Retinal pigment epithelial cell (primary cell): Measurements from ENCODE around the gene ELL.

ENCODE experiments used
- DNase-seq: peaks from one replicate; pipeline ENCODE4 v3.0.0-alpha.2; 2010; ENCODE audit warnings: low read depth
- H3K4me3 ChIP-seq: 2 replicates; pipeline ENCODE4 v1.5.1; 2011; ENCODE audit warnings: mild to moderate bottlenecking, low read length, control low read depth, moderate library complexity
- TF ChIP-seq, protein P1 (sequence below): conservative IDR thresholded peaks from 2 replicates; pipeline ENCODE4 v1.5.1; 2011; ENCODE audit warnings: low read depth, low read length, control low read depth, inconsistent platforms

The ELL gene

DNA sequence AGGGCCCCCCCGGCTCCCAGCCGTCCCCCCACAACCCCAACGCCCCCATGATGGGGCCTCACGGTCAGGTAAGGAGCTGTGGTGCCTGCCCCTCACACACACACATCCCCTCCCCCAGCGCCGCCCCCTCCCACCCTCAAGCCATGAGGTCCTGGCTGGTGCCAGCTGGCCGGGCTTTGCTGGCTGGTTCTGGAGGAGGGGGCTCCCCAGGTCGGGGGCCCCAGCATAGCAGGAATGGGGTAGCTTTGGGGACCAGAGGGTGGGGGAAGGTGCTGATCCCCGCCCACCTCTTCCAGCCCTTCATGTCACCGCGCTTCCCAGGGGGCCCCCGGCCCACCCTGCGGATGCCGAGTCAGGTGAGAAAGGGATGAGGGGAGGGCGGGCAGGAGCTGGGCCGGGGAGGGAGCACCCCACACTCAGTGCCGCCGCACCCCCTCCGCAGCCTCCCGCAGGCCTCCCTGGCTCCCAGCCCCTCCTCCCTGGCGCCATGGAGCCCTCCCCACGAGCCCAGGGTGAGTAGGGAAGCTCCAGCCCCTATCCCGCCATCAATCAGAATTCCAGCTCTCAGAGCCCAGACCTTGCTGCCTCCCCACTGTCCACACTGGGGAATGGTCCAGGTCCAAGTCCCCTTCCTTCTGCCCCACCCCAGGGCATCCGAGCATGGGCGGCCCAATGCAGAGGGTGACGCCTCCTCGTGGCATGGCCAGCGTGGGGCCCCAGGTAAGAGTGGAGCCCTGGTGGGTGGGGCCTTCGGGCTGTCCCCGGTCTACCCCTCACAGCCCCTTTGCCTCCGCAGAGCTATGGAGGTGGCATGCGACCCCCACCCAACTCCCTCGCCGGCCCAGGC is 90.3 kb downstream of the ELL start:
- no peak for DNase-seq
- no peak overlapping the region for H3K4me3 ChIP-seq
- TF ChIP-seq, protein P1, sequence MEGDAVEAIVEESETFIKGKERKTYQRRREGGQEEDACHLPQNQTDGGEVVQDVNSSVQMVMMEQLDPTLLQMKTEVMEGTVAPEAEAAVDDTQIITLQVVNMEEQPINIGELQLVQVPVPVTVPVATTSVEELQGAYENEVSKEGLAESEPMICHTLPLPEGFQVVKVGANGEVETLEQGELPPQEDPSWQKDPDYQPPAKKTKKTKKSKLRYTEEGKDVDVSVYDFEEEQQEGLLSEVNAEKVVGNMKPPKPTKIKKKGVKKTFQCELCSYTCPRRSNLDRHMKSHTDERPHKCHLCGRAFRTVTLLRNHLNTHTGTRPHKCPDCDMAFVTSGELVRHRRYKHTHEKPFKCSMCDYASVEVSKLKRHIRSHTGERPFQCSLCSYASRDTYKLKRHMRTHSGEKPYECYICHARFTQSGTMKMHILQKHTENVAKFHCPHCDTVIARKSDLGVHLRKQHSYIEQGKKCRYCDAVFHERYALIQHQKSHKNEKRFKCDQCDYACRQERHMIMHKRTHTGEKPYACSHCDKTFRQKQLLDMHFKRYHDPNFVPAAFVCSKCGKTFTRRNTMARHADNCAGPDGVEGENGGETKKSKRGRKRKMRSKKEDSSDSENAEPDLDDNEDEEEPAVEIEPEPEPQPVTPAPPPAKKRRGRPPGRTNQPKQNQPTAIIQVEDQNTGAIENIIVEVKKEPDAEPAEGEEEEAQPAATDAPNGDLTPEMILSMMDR, result no peak

DNA sequence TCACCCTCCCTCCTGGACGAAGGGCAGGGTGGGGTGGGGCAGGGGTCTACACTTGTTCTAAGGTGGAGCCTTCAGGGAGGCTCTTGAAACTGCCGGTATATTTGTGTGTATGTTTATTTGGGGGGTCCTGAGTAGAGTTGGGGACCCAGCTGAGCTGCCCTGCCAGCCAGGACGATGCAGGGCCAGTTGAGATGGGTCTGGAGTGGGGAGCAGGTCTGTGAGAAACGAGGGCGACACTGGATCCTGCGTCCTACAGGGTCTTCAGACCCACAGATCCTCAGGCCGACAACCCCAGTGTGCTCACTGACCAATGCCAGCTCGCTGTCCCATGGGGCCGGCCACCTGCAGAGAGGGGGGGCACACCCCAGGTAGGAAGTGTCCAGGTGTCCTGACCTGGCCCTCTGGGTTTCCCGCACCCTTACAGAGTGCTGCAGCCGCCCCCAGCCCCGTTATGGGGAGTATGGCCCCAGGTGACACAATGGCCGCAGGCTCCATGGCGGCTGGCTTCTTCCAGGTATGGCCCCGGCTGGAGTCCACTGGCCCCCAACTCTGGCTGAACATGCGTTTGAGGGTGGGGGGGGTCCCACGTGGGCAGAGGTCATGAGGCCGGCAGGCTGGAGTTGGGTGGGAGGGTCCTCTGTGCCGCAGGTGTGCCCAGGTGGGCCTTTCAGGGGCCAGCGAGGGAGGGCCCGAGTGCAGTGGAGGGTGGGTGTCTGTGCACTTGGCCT is 91.3 kb downstream of the ELL start:
- TF ChIP-seq, protein P1, result no peak
- no peak overlapping the region for H3K4me3 ChIP-seq
- DNase-seq, result no peak

DNA sequence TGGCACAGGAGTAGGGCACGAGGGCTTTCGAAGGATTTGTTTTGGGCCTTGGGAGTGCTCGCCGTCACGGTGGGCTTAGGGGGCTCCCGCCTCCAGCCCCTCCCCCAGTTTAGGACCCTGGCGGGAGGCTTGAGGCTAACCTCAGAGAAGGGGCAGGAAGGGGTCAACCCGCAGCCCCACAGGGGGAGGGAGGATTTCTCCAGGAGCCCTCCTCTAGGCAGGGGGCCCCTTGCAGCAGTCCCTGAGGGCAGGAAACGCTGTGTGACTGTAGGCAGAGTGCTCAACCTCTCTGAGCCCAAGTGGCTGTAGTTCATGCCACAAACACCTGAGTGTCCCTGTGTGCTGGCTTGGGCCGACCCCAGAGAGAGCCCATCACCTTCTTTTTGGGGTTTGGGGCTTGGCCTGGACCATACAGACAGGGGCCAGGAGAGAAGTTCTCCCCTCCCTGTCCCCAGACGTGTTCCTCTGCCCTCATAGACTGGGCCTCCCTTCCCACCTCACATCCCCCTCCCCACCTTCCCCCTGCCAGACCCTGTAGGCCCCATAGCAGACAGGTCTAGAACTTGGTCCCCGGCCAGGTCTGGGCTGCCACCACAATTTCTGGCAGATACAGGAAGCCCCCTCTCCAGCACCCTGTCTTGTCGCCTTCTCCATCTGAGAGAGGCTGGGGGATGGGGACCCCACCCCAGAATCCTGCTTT is 92.0 kb downstream of the ELL start:
- DNase-seq, result no peak
- no peak overlapping the region for H3K4me3 ChIP-seq
- TF ChIP-seq, protein P1, result no peak

DNA sequence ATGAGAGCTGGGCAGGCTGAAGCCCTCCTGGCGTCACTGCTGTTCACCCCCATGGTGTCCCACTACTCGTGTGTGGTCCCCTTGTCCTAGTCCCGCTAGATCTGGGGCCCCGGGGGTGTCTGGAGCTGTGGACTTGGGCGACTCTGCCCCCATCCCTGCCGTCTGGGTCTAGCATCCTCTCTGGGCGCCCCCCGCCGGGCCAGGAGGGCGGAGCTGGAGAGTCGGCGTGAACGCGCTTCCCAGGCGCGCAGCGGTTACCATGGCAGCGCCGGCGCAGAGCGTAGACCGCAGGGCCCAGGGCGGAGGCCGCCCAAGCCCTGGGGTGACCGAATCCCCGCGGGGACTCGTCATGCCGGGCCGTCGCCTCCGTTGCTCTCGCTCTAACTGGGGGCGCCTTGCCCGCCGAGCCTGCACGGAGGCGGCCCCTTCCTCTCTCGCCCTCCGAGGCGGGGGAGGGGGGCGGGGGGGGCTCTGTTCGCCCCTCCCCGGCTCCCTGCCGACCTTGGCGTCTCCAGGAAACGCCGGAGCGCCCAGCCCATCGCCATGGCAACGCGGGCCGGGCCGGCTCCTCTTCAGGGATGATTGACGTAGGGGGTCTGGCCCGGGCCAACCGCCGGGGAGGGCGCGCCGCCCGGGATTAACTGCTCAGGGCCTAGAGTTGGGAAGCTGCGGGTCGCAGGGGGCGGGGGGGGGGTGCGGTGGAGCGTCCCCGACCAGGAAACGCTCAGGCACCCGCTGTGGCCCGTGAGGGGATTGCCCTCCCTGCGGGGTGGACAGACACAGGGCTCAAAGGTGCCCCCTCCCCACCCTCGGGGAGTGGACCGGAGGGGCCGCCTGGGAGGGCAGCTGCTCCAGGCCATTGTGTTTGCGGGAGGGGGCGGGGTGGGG is 92.8 kb downstream of the ELL start:
- TF ChIP-seq, protein P1, result no peak
- H3K4me3 ChIP-seq, result peak overlapping the region; percentile 15
- no peak for DNase-seq

DNA sequence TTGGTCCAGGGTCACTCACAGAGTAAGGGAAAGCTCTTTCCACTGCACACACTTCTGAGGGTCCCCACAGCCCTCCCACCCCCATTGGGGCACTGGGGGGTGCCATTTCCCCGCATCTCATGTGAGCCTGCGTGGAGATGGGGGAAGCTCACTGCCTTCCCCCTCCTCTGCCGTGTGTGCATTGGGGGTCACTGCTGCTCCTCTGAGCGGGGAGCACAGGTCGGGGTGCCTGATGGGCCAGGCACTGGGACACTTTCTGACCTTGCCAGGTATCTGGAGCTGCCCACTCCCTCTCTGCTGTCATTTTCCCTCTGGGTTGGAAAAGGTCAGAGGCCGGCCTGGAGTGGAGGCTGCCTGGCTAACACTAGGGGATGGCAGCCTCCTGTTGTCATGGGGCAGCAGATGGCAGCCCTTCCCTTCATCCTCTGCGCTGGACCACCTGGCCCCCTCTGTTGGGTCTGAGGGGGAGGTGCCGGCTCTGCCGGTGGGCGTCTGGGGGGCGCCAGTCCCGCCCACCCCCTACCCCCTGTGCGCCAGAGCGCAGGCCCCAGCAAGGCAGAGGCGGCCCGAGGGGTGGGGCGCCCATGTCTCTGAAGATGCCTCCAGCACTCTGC is 93.6 kb downstream of the ELL start:
- DNase-seq, result no peak
- TF ChIP-seq, protein P1, result no peak

DNA sequence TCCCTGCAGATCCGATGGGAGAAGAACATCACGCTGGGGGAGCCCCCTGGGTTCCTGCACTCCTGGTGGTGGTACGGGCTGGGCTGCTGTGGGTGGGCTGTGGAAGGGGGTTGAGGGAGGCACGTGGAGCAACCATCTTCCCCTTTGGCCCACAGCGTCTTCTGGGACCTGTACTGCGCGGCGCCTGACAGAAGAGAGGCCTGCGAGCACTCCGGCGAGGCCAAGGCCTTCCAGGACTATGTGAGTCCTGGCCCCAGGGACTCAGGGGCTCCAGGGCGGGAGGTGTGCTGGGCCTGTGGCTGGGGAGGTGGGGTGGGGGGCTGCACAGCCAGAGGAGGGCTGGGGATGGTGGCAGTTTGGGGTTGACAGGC is 94.1 kb downstream of the ELL start:
- no peak for DNase-seq
- H3K4me3 ChIP-seq, result no peak overlapping the region
- TF ChIP-seq, protein P1, result no peak

More for the DNA sequence above, 93.6 kb downstream of the ELL start:
- H3K4me3 ChIP-seq, result no peak overlapping the region
